PC-9 (cell line): ENCODE data around the gene SNPH.

ENCODE experiments used
- CTCF ChIP-seq: fragments of 200-600 bp; sonication (generic); conservative IDR thresholded peaks from 2 replicates; pipeline ENCODE4 v1.6.1; 2017; ENCODE audit warnings: mixed run types, antibody characterized with exemption, mild to moderate bottlenecking, moderate library complexity
- EZH2 ChIP-seq: fragments of 200-600 bp; sonication (generic); IDR thresholded peaks from 2 replicates; pipeline ENCODE4 v1.8.0; 2017; ENCODE audit warnings: antibody characterized with exemption, low read depth

GRCh38 chr20:1309439-1309847 is 43.3 kb downstream of the SNPH start:
- TF ChIP-seq CTCF (no peak), EZH2 (no peak)
